Measurements from ENCODE around the gene KLRK1. TPM values are rescaled to one million over a fixed set of nuclear protein-coding genes. Genes with fewer than 3 reads are reported as not detected.
"Not testable (repeated sequence)": the region's sequence is repeated elsewhere in the genome, so short reads cannot be mapped to it uniquely, and the experiment has no call there.

Gene KLRK1
- polyA plus RNA-seq (2012; ENCODE audit: low read depth, missing spikeins): 0.40 TPM

DNA sequence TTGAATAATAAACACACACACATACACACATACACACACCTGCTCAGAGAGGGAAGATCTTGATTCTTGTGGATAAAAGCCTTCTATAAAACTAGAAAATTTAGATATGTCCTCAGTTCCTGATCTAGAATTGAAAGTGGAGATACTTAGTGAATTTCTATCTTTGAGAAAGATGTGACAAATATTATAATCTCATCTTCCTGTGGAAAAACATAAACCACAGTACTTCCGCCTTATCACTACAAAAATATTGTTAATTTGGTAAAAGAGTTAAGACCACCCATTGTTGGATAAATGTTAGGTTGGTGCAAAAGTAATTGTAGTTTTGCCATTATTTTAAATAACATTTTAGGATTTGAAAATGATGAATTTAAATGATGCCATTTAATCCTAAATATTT lies at the start of gene KLRK1:
KLRK1 (minus strand) TSS at position 138 of the 400 bp plus-strand sequence. CDS start 1,231 bp downstream, outside the sequence.
- no peak for FAIRE-seq
- TF ChIP-seq POU2F2 (IDR thresholded peaks at IDR 0.05; ENCODE audit: low read depth, low read length) (no peak), POLR2AphosphoS5 (IDR thresholded peaks at IDR 0.05; ENCODE audit: low read depth, low read length) (no peak), PAX5 (IDR thresholded peaks at IDR 0.05; ENCODE audit: insufficient read depth, low read length, severe bottlenecking) (no peak), TAF1 (IDR thresholded peaks at IDR 0.05; ENCODE audit: low read depth, low read length) (no peak), POLR2A (IDR thresholded peaks at IDR 0.05; ENCODE audit: low read depth, low read length) (no peak), SPI1 (IDR thresholded peaks at IDR 0.05; ENCODE audit: low read depth, low read length) (no peak)
- DNase-seq (ENCODE audit: insufficient read length, low spot score): no peak

DNA sequence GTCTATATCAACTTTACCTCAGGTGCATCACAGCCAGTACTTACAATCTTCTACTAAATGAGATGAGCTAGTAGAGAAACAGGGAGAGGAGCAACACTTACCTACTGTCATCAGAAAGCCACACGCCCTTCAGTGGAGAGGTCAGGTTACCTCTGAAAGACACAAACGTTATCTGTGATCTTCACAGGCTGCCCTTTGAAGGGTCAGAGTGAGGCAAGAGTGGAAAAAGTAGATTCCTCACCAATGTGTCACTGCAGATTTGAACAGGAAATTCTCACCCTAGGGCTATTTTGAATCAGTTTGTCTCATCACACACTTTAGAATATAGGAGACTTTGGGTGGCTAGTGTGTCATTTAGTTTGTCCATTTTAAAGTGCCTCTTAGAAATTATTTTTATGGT lies 47.8 kb upstream of the KLRK1 start:
- DNase-seq (ENCODE audit: insufficient read length, low spot score): not testable (repeated sequence)
- FAIRE-seq: peak; percentile 75

DNA sequence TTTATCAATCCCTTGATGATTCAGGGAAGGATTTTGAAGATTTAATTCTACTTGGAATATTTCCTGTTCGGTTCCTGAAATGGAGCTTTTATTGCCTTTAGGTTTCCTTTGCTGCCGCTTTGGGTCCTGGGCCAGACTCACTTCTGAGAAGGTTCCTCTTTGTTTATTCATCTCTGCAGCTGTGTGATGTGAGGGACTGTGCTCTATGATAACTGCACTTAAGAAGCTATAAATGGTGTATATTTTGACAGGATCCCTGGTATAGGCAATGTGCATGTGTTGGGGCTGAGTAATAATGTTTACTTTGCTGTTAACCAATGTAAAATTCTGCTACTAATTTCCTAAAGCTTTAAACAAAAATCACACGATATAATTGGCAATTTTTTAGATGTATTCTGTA lies 46.0 kb upstream of the KLRK1 start, which contains the start of gene KLRC2:
KLRC2 (minus strand) TSS at position 195 of the 400 bp plus-strand sequence; CDS start at position 171, 24 bp downstream.
- DNase-seq (ENCODE audit: insufficient read length, low spot score); FAIRE-seq: not testable (repeated sequence)

DNA sequence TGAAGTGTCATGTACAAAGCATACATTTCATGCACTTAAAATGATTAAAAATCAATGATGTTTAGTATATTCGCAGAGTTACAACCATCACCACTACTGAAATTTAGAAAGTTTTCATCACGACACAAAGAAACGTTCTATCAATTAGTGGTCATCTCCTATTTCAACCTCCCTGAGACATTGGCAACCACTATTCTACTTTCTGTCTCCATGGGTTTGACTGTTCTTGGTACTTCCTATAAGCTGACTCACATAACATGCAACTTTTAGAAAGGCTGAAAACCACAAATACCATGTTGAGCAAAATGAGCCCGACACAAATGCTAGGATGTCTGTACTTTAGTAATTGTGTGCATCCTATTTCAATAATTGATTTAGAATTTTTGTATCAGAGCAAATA lies 40.8 kb upstream of the KLRK1 start:
- not testable (repeated sequence) for DNase-seq (ENCODE audit: insufficient read length, low spot score)
- FAIRE-seq: peak; percentile 38

DNA sequence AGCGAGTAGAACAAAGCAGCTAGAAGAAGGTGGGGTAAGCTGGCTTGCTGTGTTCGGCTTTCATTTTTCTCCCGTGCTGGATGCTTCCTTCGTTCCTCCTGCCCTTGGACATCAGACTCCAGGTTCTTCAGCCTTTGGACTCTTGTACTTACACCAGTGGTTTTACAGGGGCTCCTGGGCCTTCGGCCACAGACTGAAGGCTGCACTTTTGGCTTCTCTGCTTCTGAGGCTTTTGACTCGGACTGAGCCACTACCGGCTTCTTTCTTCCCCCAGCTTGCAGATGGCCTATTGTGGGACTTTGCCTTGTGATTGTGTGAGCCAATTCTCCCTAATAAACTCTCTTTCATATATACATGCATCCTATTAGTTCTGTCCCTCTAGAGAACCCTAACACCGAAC lies 36.1 kb upstream of the KLRK1 start:
- not testable (repeated sequence) for FAIRE-seq; DNase-seq (ENCODE audit: insufficient read length, low spot score)

DNA sequence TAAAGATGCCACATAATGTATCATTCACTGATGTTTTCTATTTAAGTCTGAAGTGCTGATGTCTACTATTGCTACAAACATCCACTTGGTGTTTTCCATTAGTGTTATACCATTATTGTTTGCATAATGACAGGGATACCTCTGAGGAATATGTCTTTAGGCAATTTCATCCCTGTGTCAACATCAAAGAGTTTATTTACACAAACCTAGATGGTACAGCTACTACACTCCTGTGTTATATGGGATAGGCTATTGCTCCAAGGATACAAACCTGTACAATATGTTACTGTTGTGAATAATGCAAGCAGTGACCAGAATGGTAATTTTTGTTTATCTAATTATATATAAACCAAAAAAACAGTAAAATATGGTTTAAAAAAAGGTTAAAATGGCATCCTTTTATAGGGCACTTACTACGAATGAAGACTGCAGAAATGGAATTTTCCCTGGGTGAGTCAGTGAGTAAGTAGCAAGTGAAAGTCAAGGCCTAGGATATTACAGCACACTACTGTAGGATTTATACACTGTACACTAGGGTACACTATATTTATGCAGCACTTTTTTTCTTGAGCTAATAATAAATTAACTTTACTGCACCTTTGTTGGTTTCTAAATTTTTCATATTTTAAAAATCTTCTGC lies 34.5 kb upstream of the KLRK1 start:
- peak; percentile 48 for FAIRE-seq
- not testable (repeated sequence) for DNase-seq (ENCODE audit: insufficient read length, low spot score)

DNA sequence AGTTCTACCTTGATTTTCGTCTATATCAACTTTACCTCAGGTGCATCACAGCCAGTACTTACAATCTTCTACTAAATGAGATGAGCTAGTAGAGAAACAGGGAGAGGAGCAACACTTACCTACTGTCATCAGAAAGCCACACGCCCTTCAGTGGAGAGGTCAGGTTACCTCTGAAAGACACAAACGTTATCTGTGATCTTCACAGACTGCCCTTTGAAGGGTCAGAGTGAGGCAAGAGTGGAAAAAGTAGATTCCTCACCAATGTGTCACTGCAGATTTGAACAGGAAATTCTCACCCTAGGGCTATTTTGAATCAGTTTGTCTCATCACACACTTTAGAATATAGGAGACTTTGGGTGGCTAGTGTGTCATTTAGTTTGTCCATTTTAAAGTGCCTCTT lies 32.3 kb upstream of the KLRK1 start:
- peak; percentile 38 for FAIRE-seq
- DNase-seq (ENCODE audit: insufficient read length, low spot score): not testable (repeated sequence)

DNA sequence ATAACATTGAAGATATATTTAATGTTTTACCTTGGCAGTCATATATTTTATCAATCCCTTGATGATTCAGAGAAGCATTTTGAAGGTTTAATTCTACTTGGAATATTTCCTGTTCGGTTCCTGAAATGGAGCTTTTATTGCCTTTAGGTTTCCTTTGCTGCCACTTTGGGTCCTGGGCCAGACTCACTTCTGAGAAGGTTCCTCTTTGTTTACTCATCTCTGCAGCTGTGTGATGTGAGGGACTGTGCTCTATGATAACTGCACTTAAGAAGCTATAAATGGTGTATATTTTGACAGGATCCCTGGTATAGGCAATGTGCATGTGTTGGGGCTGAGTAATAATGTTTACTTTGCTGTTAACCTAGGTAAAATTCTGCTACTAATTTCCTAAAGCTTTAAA lies 30.5 kb upstream of the KLRK1 start, which contains the start of gene KLRC3:
KLRC3 (minus strand) TSS at position 262 of the 400 bp plus-strand sequence; CDS start at position 217, 45 bp downstream.
- DNase-seq (ENCODE audit: insufficient read length, low spot score): not testable (repeated sequence)

DNA sequence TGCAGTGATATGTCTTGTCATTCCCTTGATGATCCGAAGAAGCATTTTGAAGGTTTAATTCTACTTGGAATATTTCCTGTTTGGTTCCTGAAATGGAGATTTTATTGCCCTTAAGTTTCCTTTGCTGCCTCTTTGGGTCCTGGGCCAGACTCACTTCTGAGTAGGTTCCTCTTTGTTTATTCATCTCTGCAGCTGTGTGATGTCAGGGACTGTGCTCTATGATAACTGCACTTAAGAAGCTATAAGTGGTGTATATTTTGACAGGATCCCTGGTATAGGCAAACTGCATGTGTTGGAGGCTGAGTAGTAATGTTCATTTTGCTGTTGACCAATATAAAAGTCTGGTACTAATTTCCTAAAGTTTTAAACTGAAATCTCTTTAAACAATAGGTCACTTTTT lies 19.6 kb upstream of the KLRK1 start, which contains the start of gene KLRC4:
KLRC4 (minus strand) TSS at position 366 of the 400 bp plus-strand sequence; CDS start at position 184, 182 bp downstream.
- DNase-seq (ENCODE audit: insufficient read length, low spot score) (no peak), FAIRE-seq (no peak)
- TF ChIP-seq TAF1 (IDR thresholded peaks at IDR 0.05; ENCODE audit: low read depth, low read length) (no peak), POLR2AphosphoS5 (IDR thresholded peaks at IDR 0.05; ENCODE audit: low read depth, low read length) (no peak), POU2F2 (IDR thresholded peaks at IDR 0.05; ENCODE audit: low read depth, low read length) (no peak), POLR2A (IDR thresholded peaks at IDR 0.05; ENCODE audit: low read depth, low read length) (no peak), SPI1 (IDR thresholded peaks at IDR 0.05; ENCODE audit: low read depth, low read length) (no peak), PAX5 (IDR thresholded peaks at IDR 0.05; ENCODE audit: insufficient read depth, low read length, severe bottlenecking) (no peak)

More for the DNA sequence above, 30.5 kb upstream of the KLRK1 start, which contains the start of gene KLRC3:
- FAIRE-seq: not testable (repeated sequence)

DNA sequence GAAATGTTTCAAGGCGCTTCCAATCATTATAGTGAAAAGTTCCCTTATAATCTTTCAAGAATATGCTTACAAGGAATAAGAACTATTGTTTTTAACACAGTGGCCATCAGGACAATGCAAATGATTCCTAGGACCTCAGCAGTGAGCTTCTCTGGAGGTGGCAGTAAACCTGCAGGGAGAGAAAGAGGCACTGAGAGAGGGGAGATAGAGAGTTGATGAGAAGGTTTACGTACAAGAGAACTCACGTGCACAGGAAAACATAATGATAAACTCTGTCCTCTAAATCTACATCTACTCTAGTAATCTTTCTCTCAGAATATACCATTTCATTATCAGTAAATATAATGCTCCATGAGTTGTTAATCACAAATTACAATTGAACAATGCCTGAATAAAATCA lies 19.0 kb upstream of the KLRK1 start:
- DNase-seq (ENCODE audit: insufficient read length, low spot score) (no peak), FAIRE-seq (no peak)
- TF ChIP-seq PAX5 (IDR thresholded peaks at IDR 0.05; ENCODE audit: insufficient read depth, low read length, severe bottlenecking): no peak
- no peak for TF ChIP-seq POU2F2 (IDR thresholded peaks at IDR 0.05; ENCODE audit: low read depth, low read length)
- TF ChIP-seq TAF1 (IDR thresholded peaks at IDR 0.05; ENCODE audit: low read depth, low read length): no peak
- no peak for TF ChIP-seq POLR2A (IDR thresholded peaks at IDR 0.05; ENCODE audit: low read depth, low read length)
- no peak for TF ChIP-seq POLR2AphosphoS5 (IDR thresholded peaks at IDR 0.05; ENCODE audit: low read depth, low read length)
- TF ChIP-seq SPI1 (IDR thresholded peaks at IDR 0.05; ENCODE audit: low read depth, low read length): no peak

DNA sequence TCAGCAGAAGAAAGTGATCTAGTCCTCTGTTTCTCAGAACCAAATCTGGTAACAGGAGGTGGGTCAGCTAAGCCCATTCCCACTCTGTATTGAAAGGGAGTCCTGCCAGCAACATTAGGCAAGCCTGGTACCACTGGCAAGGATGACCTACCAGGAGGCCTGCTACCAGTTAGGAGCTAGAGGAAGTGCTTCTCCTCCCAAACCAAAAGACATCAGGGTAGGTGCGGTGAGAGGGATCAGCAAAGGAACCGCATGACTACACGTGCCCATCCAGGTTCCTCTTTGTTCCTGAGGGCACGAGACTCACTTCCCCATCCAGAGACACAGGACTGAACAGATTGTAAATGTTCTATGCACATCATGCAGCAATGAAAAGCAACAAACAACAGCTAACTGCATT lies 16.9 kb upstream of the KLRK1 start:
- TF ChIP-seq PAX5 (IDR thresholded peaks at IDR 0.05; ENCODE audit: insufficient read depth, low read length, severe bottlenecking) (no peak), POLR2A (IDR thresholded peaks at IDR 0.05; ENCODE audit: low read depth, low read length) (no peak), POU2F2 (IDR thresholded peaks at IDR 0.05; ENCODE audit: low read depth, low read length) (no peak), TAF1 (IDR thresholded peaks at IDR 0.05; ENCODE audit: low read depth, low read length) (no peak), POLR2AphosphoS5 (IDR thresholded peaks at IDR 0.05; ENCODE audit: low read depth, low read length) (no peak), SPI1 (IDR thresholded peaks at IDR 0.05; ENCODE audit: low read depth, low read length) (no peak)
- FAIRE-seq: peak; percentile 62
- no peak for DNase-seq (ENCODE audit: insufficient read length, low spot score)

DNA sequence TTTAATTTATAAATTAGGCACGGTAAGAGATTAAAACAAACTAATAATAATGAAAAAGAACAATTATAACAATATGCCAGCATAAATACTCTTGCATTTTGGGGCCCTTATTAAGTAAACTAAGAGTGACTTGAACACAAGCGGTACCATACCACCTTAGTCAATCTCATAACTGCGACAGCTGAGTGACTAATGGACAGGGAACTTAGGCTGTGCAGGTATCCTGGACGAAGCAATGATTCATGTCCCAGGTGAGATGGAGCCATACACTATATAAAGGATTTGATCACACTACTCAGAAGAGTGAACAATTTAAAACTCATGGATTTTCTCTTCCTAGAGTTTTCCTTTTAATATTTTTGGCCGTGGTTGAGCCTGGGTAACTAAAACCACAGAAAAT lies 15.5 kb upstream of the KLRK1 start:
- FAIRE-seq (no peak), DNase-seq (ENCODE audit: insufficient read length, low spot score) (no peak)
- TF ChIP-seq PAX5 (IDR thresholded peaks at IDR 0.05; ENCODE audit: insufficient read depth, low read length, severe bottlenecking) (no peak), POLR2AphosphoS5 (IDR thresholded peaks at IDR 0.05; ENCODE audit: low read depth, low read length) (no peak), POLR2A (IDR thresholded peaks at IDR 0.05; ENCODE audit: low read depth, low read length) (no peak), TAF1 (IDR thresholded peaks at IDR 0.05; ENCODE audit: low read depth, low read length) (no peak), POU2F2 (IDR thresholded peaks at IDR 0.05; ENCODE audit: low read depth, low read length) (no peak), SPI1 (IDR thresholded peaks at IDR 0.05; ENCODE audit: low read depth, low read length) (no peak)

Measured in GM12891 (cell line).